Raji (cell line): ENCODE results near the gene MRPL36.

Experiments
- POLR2A ChIP-seq: IDR thresholded peaks from 2 replicates; pipeline ENCODE4 v1.6.1; 2011; ENCODE audit warnings: low read depth, low read length, control low read depth; ENCODE audit not compliant: insufficient read depth

Gene MRPL36

GRCh38 chr5:1807451-1808185 lies 8.0 kb upstream of the MRPL36 start:
- no peak for TF ChIP-seq POLR2A

DNA sequence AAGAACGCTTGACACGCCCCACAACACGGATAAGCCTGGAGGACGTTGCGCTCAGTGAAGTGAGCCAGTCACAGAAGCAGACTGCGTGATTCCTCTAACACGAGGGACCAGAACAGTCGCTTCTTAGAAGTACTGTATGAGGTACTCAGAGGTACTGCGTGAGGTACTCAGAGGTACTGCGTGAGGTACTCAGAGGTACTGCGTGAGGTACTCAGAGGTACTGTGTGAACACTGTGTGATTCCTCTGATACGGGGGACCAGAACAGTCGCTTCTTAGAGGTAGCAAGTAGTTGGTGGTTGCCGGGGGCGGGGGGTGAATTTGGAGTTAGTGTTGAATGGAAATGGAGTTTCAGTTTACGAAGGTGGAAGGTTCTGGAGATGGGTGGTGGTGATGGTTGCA lies 7.3 kb upstream of the MRPL36 start:
- no peak for TF ChIP-seq POLR2A

DNA sequence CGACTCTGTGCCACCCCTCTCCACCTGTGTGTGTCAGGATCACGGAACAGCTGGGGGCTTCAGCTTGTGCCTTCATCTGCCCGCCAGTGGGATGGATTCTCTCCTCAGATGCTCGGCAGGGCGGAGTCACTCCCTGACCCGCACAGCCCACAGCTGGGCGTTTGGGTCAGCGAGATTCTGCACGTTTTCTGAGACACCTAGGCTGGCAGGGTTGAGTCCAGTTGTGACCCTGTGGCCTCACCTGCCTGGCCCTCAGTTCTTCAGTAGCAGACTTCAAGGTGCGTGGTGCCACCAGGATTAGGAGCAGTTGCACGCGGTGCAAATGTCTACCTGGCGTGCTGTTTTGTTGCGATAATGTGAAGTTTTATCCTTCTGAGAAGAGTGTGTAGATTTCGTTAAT lies 6.6 kb upstream of the MRPL36 start:
- no peak for TF ChIP-seq POLR2A

DNA sequence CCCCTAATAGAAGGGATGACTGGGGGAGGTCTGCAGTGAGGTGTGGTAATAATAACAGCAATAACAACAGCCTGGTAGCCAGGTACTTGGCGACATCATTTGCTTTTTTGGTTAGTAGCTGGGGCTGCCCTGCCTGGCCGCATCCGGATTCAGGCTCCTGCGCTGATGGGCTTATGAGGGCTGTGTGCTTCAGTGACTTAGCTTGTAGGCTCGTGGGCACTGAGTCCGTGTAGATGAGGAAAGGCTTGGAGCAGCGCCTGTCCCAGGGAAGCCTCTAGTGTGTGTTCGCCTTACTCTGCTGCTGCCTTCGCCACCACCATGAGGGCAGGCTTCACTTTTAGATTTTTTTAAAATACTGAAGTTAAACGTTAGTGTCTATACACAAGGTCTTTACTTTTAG lies 6.1 kb upstream of the MRPL36 start:
- TF ChIP-seq POLR2A: no peak

DNA sequence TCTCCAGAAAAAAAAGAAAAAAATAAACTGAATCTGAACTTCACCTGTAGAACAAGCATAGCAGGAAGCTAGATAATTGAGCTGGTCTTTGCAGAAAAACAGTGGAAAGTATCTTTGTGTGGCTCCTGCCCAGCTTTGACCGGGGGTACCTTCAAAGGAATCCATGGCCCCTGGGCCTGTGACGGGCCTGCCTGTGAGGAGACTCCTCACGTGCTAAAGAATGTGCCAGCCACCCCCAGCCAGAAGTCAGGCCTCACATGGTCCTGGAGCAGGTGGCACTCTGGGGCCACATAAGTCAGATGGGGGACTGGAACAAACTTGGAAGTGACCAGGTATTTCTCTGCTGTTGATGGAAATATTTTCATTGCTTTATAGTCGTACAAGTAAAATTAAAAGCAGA lies 5.7 kb upstream of the MRPL36 start:
- no peak for TF ChIP-seq POLR2A

GRCh38 chr5:1804001-1804690 lies 4.5 kb upstream of the MRPL36 start:
- no peak for TF ChIP-seq POLR2A

- TF ChIP-seq POLR2A: no peak
Measured at GRCh38 chr5:1803192-1803591, 3.6 kb upstream of the MRPL36 start.

- no peak for TF ChIP-seq POLR2A
Measured at GRCh38 chr5:1801967-1802295, 2.3 kb upstream of the MRPL36 start.

DNA sequence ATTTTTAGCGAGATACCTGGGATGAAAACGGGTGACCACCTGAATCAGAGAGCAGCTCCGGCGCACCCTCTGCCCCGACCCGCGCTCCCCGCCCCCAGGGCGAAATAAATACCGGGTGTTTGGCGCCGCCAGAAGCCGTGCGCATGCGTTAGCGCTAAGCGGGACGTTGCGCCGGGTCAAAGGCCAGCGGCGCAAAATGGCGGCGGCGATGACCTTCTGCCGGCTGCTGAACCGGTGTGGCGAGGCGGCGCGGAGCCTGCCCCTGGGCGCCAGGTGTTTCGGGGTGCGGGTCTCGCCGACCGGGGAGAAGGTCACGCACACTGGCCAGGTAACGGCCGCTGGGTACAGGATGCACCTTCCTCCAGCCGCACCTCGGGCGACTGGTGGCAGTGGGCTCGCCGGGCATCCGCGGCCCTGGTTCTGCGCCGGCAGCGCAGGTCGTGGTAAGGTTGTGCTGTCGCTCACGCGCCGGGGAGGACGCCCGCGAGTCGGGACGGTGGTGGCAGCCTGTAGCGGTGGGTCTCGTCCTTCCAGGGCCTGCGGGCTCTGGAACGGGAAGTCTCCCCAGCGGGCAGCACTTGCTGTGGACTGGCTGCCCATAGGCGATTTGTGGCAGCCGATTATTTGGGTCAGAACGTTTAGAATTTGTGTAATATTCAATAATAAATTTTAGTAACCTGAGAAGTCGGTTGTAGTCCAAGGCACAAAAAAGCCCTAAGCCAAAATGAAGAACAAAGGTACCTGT lies 1.8 kb upstream of the MRPL36 start, which contains the start of gene NDUFS6:
NDUFS6 (plus strand) TSS at position 186 of the 745 bp plus-strand sequence; CDS start at position 197, 11 bp downstream.
- peak; percentile 85 for TF ChIP-seq POLR2A

DNA sequence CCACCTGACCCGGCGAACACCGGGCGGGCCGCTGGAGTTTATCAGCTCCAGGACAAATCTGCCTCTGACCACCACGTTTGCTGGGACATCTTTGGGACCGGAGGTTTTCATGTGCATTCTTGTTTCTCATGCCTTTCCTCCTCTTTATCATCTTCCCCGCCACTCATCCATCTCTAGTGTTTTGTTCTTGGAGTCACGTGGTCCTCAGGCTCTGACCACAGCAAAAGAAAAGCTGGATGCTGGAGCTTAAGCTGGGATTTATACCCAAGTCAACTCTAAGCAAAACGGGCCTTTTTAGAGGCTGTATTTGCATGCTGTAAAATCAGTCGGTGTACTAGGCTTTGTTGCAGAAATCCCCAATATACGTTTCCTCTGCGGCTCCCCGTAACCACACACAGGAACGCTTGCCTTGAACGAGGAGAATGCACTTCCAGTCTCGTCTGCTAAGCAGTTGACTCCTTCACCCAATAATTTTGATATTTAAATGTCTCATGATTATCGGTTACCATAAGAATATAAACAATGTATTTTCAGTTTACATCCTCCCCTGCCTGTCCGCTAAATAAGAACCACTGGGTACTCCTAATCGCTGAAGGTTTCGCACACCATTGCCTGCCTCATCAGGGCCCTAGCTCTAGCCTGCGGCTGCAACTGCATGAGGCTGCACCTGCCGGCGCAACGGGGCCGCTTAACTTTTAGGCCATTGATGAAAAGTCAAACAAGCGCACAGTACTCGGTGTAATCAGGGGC lies 1.0 kb upstream of the MRPL36 start:
- no peak for TF ChIP-seq POLR2A

- no peak for TF ChIP-seq POLR2A
Measured at GRCh38 chr5:1799110-1799601, 481 bp downstream of the MRPL36 start.

GRCh38 chr5:1797855-1798254 lies 1.8 kb downstream of the MRPL36 start:
- no peak for TF ChIP-seq POLR2A

DNA sequence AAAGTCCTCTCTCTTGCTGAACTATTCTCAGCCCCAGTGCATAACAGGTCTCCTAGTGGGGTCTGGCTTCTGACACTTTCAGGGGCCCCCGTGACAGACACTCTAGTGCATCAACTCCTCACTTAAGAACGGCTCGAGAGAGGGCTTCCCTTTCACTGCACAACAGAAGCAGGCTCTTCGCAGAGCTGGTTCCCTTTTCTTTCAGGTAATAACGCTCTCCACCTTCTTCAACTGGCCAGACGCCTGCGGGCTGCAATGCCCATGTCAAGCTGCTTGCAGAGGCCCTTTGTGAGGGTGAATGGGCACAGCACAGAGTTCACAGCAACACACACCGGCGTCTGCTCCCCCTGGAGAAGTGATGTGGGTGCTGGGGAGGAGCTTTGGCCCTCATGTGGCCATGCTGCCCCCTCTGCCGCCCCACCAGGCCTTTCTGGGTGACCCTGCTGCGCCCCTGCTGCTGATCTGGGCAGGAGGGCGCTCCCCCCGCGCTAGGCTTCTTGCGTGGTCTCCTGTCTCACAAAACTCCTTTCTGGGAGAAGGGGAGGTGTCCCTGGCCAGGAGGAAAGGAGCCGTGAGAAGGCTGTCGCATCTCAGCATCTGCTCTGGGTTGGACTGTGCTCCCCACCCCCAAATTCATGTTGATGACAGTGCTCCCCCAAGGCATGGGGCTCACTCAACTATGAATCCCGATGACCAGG lies 2.4 kb downstream of the MRPL36 start:
- no peak; the same call in 1 of the 2 replicates for TF ChIP-seq POLR2A

DNA sequence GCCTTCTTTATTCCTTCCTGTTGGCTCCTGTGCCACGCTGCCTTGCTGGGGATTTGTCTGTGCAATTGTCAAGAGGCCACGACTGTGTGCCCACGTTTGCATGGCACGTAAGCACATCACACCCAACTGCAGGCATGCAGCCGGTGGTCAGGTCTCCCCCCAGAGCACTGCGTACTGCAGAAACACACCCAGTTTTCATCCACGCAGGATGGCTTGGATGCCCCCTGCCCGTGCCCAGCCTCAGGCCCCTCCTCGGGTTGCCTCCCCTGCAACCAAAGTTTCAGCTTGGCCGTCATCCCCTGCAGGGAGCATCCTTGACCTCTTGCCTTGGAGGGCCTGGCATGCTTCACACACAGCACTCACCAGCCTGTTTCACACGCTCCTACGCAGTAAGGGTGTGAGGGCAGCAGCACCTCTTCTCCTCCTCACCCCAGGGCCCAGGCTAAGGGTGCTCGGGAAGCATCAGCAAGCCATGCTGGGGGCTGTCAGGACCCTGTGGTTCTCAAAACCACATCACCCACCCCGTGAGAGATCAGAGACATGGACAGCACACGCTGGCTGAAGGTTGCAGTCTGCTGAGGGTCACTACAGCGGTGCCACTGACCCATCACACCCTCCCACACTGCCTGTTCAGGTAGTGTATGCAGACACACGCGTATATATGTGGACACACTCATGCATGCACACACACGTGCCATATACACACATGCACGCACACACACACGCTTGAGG lies 3.1 kb downstream of the MRPL36 start:
- TF ChIP-seq POLR2A: 0 out of 2 replicates have a peak, but pooled peaks have one; percentile 18
